H9 (cell line): ENCODE results near the gene ZNF681. TPM values are rescaled to one million over a fixed set of nuclear protein-coding genes. Genes with fewer than 3 reads are reported as not detected.

Experiments
- DNase-seq: peaks from one replicate; pipeline ENCODE4 v3.0.0-alpha.2; 2017
- H2AFZ ChIP-seq: one replicate; pipeline ENCODE4 v1.6.1; 2013; ENCODE audit warnings: mild to moderate bottlenecking, low read length, control low read depth, moderate library complexity
- H2AK5ac ChIP-seq: 2 replicates; pipeline ENCODE4 v1.6.1; 2013; ENCODE audit warnings: low read length, control low read depth, mixed read lengths; ENCODE audit not compliant: insufficient read length
- H2BK120ac ChIP-seq: one replicate; pipeline ENCODE4 v1.6.1; 2013; ENCODE audit warnings: low read depth, mild to moderate bottlenecking, low read length, control low read depth, inconsistent platforms; ENCODE audit not compliant: poor library complexity, severe bottlenecking
- H2BK12ac ChIP-seq: 2 replicates; pipeline ENCODE4 v1.6.1; 2013; ENCODE audit warnings: low read length, control low read depth, mixed read lengths, low read depth; ENCODE audit not compliant: insufficient read length
- H2BK15ac ChIP-seq: 2 replicates; pipeline ENCODE4 v1.6.1; 2013; ENCODE audit warnings: low read depth, low read length, control low read depth
- H2BK20ac ChIP-seq: one replicate; pipeline ENCODE4 v1.6.1; 2013; ENCODE audit warnings: low read depth, mild to moderate bottlenecking, low read length, control low read depth, inconsistent platforms; ENCODE audit not compliant: poor library complexity, severe bottlenecking
- H2BK5ac ChIP-seq: 2 replicates; pipeline ENCODE4 v1.6.1; 2013; ENCODE audit warnings: low read length, control low read depth, mixed read lengths; ENCODE audit not compliant: insufficient read length
- H3K14ac ChIP-seq: 2 replicates; pipeline ENCODE4 v1.6.1; 2013; ENCODE audit warnings: low read length, control low read depth; ENCODE audit not compliant: insufficient read depth
- H3K18ac ChIP-seq: 2 replicates; pipeline ENCODE4 v1.6.1; 2013; ENCODE audit warnings: low read depth, mild to moderate bottlenecking, mixed read lengths, low read length, control low read depth; ENCODE audit not compliant: insufficient read length
- H3K23ac ChIP-seq: 2 replicates; pipeline ENCODE4 v1.6.1; 2013; ENCODE audit warnings: low read length, control low read depth, mixed read lengths, low read depth; ENCODE audit not compliant: insufficient read length
- H3K23me2 ChIP-seq: 2 replicates; pipeline ENCODE4 v1.6.1; 2013; ENCODE audit warnings: low read depth, mild to moderate bottlenecking, mixed read lengths, low read length, control low read depth; ENCODE audit not compliant: insufficient read length, poor library complexity, severe bottlenecking
- H3K27ac ChIP-seq: 2 replicates; pipeline ENCODE4 v1.5.1; 2013; ENCODE audit warnings: low read length, control low read depth, mixed read lengths, low read depth; ENCODE audit not compliant: insufficient read length
- H3K27me3 ChIP-seq: 2 replicates; pipeline ENCODE4 v1.6.1; 2013; ENCODE audit warnings: low read length, control low read depth, inconsistent platforms; ENCODE audit not compliant: insufficient read depth
- H3K4ac ChIP-seq: 2 replicates; pipeline ENCODE4 v1.6.1; 2013; ENCODE audit warnings: low read depth, mild to moderate bottlenecking, control low read depth, inconsistent platforms, low read length, moderate library complexity
- H3K4me1 ChIP-seq: 2 replicates; pipeline ENCODE4 v1.6.1; 2013; ENCODE audit warnings: low read length, control low read depth, inconsistent platforms; ENCODE audit not compliant: insufficient read depth
- H3K4me2 ChIP-seq: 2 replicates; pipeline ENCODE4 v1.6.1; 2013; ENCODE audit warnings: low read length, control low read depth, mixed read lengths; ENCODE audit not compliant: insufficient read length, insufficient read depth
- H3K56ac ChIP-seq: 2 replicates; pipeline ENCODE4 v1.6.1; 2013; ENCODE audit warnings: low read depth, mild to moderate bottlenecking, mixed read lengths, low read length, control low read depth; ENCODE audit not compliant: insufficient read length
- H3K79me1 ChIP-seq: 2 replicates; pipeline ENCODE4 v1.6.1; 2013; ENCODE audit warnings: low read depth, mild to moderate bottlenecking, moderate library complexity, low read length, control low read depth, inconsistent platforms; ENCODE audit not compliant: insufficient read depth, poor library complexity, severe bottlenecking
- H3K79me2 ChIP-seq: 2 replicates; pipeline ENCODE4 v1.6.1; 2013; ENCODE audit warnings: low read length, control low read depth, inconsistent platforms; ENCODE audit not compliant: insufficient read depth
- H3K9ac ChIP-seq: 2 replicates; pipeline ENCODE4 v1.6.1; 2013; ENCODE audit warnings: low read length, control low read depth, mixed read lengths; ENCODE audit not compliant: insufficient read length; ENCODE audit errors: extremely low read depth
- H3K9me3 ChIP-seq: one replicate; pipeline ENCODE4 v1.6.1; 2013; ENCODE audit warnings: low read depth, low read length, inconsistent platforms; ENCODE audit not compliant: control insufficient read depth
- H3T11ph ChIP-seq: one replicate; pipeline ENCODE4 v1.6.1; 2013; ENCODE audit warnings: mild to moderate bottlenecking, low read length, control low read depth, inconsistent platforms
- H4K20me1 ChIP-seq: one replicate; pipeline ENCODE4 v1.6.1; 2013; ENCODE audit not compliant: control insufficient read depth, insufficient read length, insufficient read depth
- H4K5ac ChIP-seq: 2 replicates; pipeline ENCODE4 v1.6.1; 2013; ENCODE audit warnings: low read depth, mild to moderate bottlenecking, mixed read lengths, low read length, control low read depth; ENCODE audit not compliant: insufficient read length
- H4K8ac ChIP-seq: replicated peaks from 2 replicates; pipeline ENCODE4 v1.6.1; 2013; ENCODE audit warnings: low read length, control low read depth, mixed read lengths, low read depth; ENCODE audit not compliant: insufficient read length
- H4K91ac ChIP-seq: 2 replicates; pipeline ENCODE4 v1.6.1; 2013; ENCODE audit warnings: low read depth, mild to moderate bottlenecking, moderate library complexity, mixed read lengths, low read length, control low read depth; ENCODE audit not compliant: insufficient read length
- H3K27ac Mint-ChIP-seq, 3 experiments: 2 replicates in 2 of 3; 3 replicates in 1 of 3; pipeline ENCODE4 v1.8.0; 2020 to 2021; ENCODE audit warnings: mixed read lengths in 3 of 3, mild to moderate bottlenecking in 1 of 3, moderate library complexity in 1 of 3
- H3K27me3 Mint-ChIP-seq: 2 replicates; pipeline ENCODE4 v1.8.0; 2021; ENCODE audit warnings: low read depth, mild to moderate bottlenecking, moderate library complexity, mixed read lengths
- H3K36me3 Mint-ChIP-seq, 3 experiments: 2 replicates in 2 of 3; 3 replicates in 1 of 3; pipeline ENCODE4 v1.8.0; 2020 to 2021; ENCODE audit warnings: low read depth in 3 of 3, mixed read lengths in 3 of 3; ENCODE audit not compliant: insufficient read depth in 1 of 3
- H3K4me1 Mint-ChIP-seq, 2 experiments: 2 replicates each; pipeline ENCODE4 v1.8.0; 2020; ENCODE audit warnings: mixed read lengths in 2 of 2
- H3K4me3 Mint-ChIP-seq, 2 experiments: 2 replicates in 1 of 2; 3 replicates in 1 of 2; pipeline ENCODE4 v1.8.0; 2020 to 2021; ENCODE audit warnings: mild to moderate bottlenecking in 2 of 2, mixed read lengths in 2 of 2, moderate library complexity in 1 of 2
- H3K9me3 Mint-ChIP-seq, 2 experiments: 2 replicates in 1 of 2; 3 replicates in 1 of 2; pipeline ENCODE4 v1.8.0; 2020; ENCODE audit warnings: mild to moderate bottlenecking in 2 of 2, mixed read lengths in 2 of 2, moderate library complexity in 1 of 2
- WGBS: extraction: QIAGEN DNeasy Blood & Tissue Kit; methylation state at CpG from one replicate; pipeline ENCODE4 v1.1.7; 2013; ENCODE audit warnings: missing lambda C conversion rate, low lambda C conversion rate, mixed read lengths; ENCODE audit not compliant: insufficient read length; ENCODE audit errors: extremely low coverage; 5-methylcytosine and 5-hydroxymethylcytosine counted together
- total RNA-seq: library from RNA; stranded (reverse); gene quantifications from 2 replicates; pipeline ENCODE4 v1.2.1, GENCODE V29; 2021
- TF ChIP-seq, protein P1 (sequence below): fragments of 200-600 bp; sonication (generic); conservative IDR thresholded peaks from 3 replicates; pipeline ENCODE4 v1.8.0; 2021; ENCODE audit warnings: antibody characterized with exemption, mild to moderate bottlenecking

ZNF681 gene
- total RNA-seq, 1 experiment from 2014 or later, result 10.4 TPM

DNA sequence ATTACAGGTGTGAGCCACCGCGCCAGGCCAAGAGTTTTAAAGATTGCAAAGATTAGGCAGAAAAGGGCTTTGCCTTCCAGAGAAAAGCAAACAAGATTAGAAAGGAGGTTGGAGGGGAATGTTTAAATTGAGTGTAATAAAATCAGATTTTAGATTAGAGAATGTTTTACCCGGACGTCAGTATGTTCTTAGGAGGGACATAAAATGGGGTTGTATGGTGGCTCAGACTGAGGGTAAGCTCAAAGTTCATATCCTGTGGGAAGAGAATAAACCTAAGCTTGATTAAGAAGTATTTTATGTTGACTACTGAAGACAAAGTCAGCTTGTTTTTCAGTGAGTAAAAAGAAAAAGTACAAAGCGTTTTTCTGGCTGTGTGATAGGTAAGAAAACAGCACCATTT is 34.1 kb upstream of the ZNF681 start:
- WGBS, result 100% methylated on average over 2 of the region's 5 CpGs

More for the DNA sequence above, 34.1 kb upstream of the ZNF681 start:
- no peak overlapping the region for H2AK5ac ChIP-seq
- no peak overlapping the region for H2BK15ac ChIP-seq
- no peaks in the 10 kb centered on the region for H3K27me3 ChIP-seq
- no peak overlapping the region for H4K91ac ChIP-seq
- no peak overlapping the region for H3K27ac ChIP-seq
- Mint-ChIP-seq H3K4me3 (no peak overlapping the region), H3K27me3 (no peaks in the 10 kb centered on the region), H3K36me3 (peaks cover 20 to 29% (median 23%) of the 10 kb centered on the region in 3 experiments), H3K27ac (peak overlapping the region in 1 of 3 experiments; percentile 97; a peak in 3 of 7 replicates), H3K4me1 (peaks cover 26 to 34% of the 10 kb centered on the region in 2 experiments), H3K9me3 (peaks cover 0 to 6% of the 10 kb centered on the region in 2 experiments; a peak in 2 of 5 replicates)
- no peak overlapping the region for H2BK12ac ChIP-seq
- H3K23ac ChIP-seq, result no peak overlapping the region
- no peak overlapping the region for H3T11ph ChIP-seq
- TF ChIP-seq, protein P1, sequence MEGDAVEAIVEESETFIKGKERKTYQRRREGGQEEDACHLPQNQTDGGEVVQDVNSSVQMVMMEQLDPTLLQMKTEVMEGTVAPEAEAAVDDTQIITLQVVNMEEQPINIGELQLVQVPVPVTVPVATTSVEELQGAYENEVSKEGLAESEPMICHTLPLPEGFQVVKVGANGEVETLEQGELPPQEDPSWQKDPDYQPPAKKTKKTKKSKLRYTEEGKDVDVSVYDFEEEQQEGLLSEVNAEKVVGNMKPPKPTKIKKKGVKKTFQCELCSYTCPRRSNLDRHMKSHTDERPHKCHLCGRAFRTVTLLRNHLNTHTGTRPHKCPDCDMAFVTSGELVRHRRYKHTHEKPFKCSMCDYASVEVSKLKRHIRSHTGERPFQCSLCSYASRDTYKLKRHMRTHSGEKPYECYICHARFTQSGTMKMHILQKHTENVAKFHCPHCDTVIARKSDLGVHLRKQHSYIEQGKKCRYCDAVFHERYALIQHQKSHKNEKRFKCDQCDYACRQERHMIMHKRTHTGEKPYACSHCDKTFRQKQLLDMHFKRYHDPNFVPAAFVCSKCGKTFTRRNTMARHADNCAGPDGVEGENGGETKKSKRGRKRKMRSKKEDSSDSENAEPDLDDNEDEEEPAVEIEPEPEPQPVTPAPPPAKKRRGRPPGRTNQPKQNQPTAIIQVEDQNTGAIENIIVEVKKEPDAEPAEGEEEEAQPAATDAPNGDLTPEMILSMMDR, result no peak
- no peak overlapping the region for H3K4ac ChIP-seq
- H4K20me1 ChIP-seq, result no peaks in the 10 kb centered on the region
- DNase-seq, result no peak
- H4K8ac ChIP-seq, result no peak overlapping the region
- no peak overlapping the region for H2AFZ ChIP-seq
- H2BK5ac ChIP-seq, result no peak overlapping the region
- H3K9ac ChIP-seq, result no peak overlapping the region
- no peak overlapping the region for H4K5ac ChIP-seq
- no peaks in the 10 kb centered on the region for H3K23me2 ChIP-seq
- no peaks in the 10 kb centered on the region for H3K9me3 ChIP-seq
- H2BK120ac ChIP-seq, result no peak overlapping the region
- no peak overlapping the region for H2BK20ac ChIP-seq
- no peak overlapping the region for H3K14ac ChIP-seq
- H3K4me2 ChIP-seq, result no peak overlapping the region
- H3K79me1 ChIP-seq, result peaks cover 9% of the 10 kb centered on the region
- no peak overlapping the region for H3K56ac ChIP-seq
- no peaks in the 10 kb centered on the region for H3K4me1 ChIP-seq
- H3K18ac ChIP-seq, result no peak overlapping the region
- H3K79me2 ChIP-seq, result peaks cover 15% of the 10 kb centered on the region; the same call in 1 of the 2 replicates
